ENCODE results near the gene CFL1.
"Not testable (repeated sequence)": the region's sequence is repeated elsewhere in the genome, so short reads cannot be mapped to it uniquely, and the experiment has no call there.

CFL1 gene

GRCh38 chr11:65856689-65857499 lies 1.1 kb downstream of the CFL1 start:
- DNase-seq = peak; percentile 87 to 92

- no peak for DNase-seq
Observed at GRCh38 chr11:65855927-65856363, 2.0 kb downstream of the CFL1 start.

GRCh38 chr11:65854852-65855837 lies 2.8 kb downstream of the CFL1 start:
- DNase-seq = no peak

- no peak for DNase-seq
Observed at GRCh38 chr11:65854161-65854592, 3.8 kb downstream of the CFL1 start.

- no peak for DNase-seq
Observed at GRCh38 chr11:65853246-65853979, 4.6 kb downstream of the CFL1 start.

- no peak for DNase-seq
Observed at GRCh38 chr11:65852508-65853245, 5.3 kb downstream of the CFL1 start.

- DNase-seq = no peak
Observed at GRCh38 chr11:65851811-65852507, 6.0 kb downstream of the CFL1 start.

- peak; percentile 35 to 40 for DNase-seq
Observed at GRCh38 chr11:65851083-65851579, 6.8 kb downstream of the CFL1 start.

GRCh38 chr11:65850217-65851082 lies 7.5 kb downstream of the CFL1 start:
- no peak for DNase-seq

GRCh38 chr11:65849771-65850216 lies 8.2 kb downstream of the CFL1 start:
- no peak for DNase-seq

- DNase-seq = no peak
Observed at GRCh38 chr11:65849366-65849765, 8.6 kb downstream of the CFL1 start.

GRCh38 chr11:65848693-65849092 lies 9.3 kb downstream of the CFL1 start:
- DNase-seq = not testable (repeated sequence)

- DNase-seq = no peak
Observed at GRCh38 chr11:65847746-65848145, 10.2 kb downstream of the CFL1 start.

- DNase-seq = no peak
Observed at GRCh38 chr11:65844231-65844872, 13.6 kb downstream of the CFL1 start.

- no peak for DNase-seq
Observed at GRCh38 chr11:65843811-65844210, 14.2 kb downstream of the CFL1 start.

- DNase-seq = no peak
Observed at GRCh38 chr11:65842144-65842543, 15.8 kb downstream of the CFL1 start.

GRCh38 chr11:65834202-65834601 lies 23.8 kb downstream of the CFL1 start:
- DNase-seq = no peak

- DNase-seq = peak; percentile 94 to 96
Observed at GRCh38 chr11:65833297-65834030, 24.5 kb downstream of the CFL1 start, which contains the start of gene SNX32. Gene SNX32 (plus strand): TSS chr11:65833963. CDS start chr11:65834066, 103 bp downstream.

Data from inflammatory macrophage (primary cell).